Muscle of back (tissue), 11 donors: Measurements from ENCODE around the gene MARS1. TPM values are rescaled to one million over a fixed set of nuclear protein-coding genes. Genes with fewer than 3 reads are reported as not detected.
A peak's percentile ranks its signal among the peaks of the same experiment; 100 is the strongest.

Experiments
- DNase-seq, 3 donors: peaks; one replicate each; pipeline versions ENCODE4 v3.0.0 to v3.0.0-alpha.2; 2013
- polyA plus RNA-seq, 10 donors: library from polyadenylated mRNA; unstranded; fragments of 120-200 nt; gene quantifications; one replicate each; pipeline ENCODE4 v1.2.1, GENCODE V29; 2013; ENCODE audit not compliant: insufficient read length in 10 of 10

Gene MARS1
- polyA plus RNA-seq, 10 donors: 72.4 to 114 (median 90.8) TPM

DNA sequence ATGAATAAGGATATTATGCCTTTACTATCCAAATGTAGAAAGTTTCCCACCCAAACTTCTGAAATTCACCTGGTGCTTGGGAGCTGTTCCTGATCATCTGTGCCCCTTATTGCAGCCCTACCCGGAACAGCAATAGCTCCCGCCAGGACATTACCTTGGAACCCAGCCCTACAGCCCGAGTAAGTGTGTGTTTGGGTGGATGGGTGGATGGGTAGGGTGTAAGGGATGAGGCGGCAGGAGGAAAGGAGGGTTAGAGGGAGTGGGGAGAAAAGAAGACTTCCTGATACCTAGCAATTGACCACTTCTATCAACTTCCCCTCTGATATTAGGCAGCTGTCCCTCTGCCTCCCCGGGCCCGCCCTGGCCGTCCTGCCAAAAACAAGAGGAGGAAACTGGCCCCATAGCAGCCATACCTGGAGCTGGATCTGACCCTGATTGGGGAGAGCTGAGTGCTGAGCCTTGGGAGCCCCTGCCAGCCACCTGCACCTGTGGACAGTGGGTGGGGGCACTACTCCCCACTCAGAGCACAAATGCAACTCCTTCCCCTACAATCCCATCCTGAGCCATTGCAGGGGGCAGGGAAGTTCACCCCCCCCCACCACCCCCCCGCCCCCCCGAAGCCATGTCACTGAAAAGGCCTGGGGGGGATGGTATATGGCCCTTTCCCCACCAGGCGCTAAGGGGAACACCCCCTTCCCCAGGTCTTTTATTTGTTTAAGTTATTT is 41.1 kb downstream of the MARS1 start:
- no peak for DNase-seq

DNA sequence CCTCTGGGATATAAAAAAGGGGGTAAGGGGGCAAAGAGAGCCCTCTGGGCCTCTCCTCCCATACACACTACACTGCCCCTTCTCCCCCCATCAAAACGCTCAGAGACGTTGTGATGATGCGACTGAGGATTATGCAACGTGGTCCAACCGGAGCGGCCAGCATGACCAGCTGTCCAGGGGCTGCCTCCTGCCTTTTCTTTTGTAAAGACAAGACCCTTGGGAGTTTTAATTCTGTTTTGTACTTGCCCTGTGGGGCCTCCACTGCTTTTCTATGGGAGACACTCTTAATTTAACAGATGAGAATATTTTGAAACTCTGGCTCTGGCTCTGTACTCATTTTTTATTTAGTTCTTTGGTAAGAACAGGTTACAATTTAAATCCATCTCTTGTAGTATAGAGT is 42.0 kb downstream of the MARS1 start:
- DNase-seq: no peak

DNA sequence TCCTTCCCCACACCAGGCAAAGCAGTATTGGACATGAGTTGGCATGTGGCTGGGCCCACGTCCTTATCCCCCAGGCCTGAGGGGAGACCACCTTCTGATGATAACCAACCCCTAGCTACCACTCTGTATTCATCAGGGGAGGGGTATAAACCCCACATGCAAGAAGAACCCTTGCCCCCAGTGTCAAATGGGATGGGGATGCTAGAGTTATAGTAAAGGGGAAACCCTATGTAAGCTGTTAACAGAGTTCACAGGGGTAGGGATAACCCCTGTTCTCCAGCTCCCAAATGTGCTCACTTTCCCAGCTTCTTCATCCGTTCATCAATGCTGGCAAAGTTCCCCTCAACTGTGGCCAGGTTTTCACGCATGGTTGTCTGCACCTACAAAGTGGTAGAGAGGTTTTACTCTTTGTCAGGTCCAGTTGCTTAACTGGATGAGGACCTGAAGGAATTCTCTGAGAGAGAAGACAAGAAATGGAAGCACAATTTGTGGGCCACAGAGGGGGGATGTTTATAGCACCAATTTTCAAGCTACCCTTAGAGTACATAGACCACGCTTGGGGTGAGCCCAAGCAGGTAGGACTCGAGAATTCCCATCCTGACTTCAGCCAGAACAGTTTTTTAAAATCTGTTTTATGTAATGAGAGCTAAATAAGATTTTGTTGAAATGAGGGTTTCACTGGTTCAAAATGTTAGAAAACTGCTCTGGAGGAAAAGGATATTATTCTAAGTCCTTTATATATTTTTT is 42.7 kb downstream of the MARS1 start:
- no peak for DNase-seq

DNA sequence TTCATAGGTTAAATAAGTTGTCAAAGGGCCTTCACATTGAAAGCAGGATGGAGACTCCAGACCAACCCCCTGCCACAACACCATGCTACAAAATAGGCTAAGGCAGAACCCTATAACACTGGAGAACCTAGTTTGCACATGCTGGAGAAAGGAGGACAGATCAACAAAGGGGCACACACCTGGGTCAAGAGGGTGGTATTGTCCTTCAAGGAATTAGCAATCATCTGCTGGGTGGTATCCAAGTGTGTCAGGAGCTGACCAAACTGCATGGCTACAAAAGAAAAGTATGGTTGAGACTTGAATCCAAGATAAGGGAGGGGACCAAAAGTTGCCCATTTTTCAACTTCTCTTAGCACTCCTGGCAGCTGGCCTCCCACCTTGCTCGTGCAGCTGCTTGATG is 44.0 kb downstream of the MARS1 start:
- DNase-seq: no peak

DNA sequence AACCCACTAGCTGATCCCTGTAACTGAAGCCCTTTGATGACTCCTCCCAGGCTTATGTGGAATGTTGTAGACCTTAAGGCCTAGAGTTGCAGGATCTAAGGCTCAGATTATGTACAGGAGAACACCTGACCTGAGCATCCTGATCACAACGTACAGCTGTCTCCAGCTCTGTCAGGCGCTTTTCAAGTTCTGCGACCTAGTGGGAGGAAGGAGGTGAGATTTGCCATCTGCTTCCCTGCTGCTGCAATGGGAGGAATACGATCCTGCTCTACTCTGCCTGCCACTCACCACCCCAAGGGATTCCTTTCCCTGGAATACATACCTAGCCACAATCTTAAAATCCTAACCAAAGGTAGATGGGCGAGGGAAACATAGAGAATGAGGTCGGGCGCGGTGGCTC is 45.2 kb downstream of the MARS1 start:
- DNase-seq: no peak

DNA sequence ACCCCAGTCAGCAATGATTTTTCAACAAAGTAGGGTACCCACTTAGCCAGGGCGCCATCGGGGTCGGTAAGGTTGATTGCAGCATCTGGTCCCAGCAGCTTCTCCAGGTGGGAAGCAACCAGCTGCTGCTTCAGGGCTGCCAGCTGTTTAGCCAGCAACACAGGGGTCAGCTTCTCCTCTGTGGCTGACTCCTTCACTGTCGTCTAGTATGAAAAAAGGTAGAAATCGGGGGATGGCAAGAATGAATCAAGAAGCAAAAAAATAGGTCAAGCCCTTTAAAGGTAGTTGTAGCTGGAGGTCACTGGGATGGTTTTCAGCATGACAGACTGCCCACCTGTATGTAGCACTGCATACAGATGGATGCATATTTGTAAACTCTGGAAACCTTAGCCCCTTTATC is 46.4 kb downstream of the MARS1 start:
- DNase-seq: no peak

DNA sequence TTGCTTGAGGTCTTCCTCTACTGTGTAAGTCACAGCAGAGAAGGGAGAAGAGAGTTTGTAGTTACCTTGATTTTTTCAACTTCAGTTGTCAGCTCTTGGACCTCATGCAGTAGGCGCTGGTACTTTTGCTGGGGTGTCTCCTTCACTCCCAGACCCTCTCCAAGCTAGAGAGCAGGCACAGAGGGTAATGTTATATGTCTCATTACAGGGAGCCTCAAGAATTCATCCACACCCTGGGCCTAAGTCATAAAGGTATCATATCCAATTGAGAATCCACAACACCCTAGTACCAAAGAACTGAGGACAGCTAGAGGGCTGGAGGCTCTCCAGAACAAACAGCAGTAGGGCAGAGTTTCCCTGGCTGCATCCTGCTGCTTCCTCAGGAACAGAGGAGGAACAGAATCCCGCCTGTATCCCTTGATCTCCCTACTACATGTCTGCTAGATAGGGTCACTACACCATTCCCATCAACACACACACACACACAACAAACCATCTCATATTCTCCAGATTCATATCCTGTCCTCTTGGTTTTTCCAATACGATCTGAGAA is 47.2 kb downstream of the MARS1 start:
- DNase-seq: no peak

DNA sequence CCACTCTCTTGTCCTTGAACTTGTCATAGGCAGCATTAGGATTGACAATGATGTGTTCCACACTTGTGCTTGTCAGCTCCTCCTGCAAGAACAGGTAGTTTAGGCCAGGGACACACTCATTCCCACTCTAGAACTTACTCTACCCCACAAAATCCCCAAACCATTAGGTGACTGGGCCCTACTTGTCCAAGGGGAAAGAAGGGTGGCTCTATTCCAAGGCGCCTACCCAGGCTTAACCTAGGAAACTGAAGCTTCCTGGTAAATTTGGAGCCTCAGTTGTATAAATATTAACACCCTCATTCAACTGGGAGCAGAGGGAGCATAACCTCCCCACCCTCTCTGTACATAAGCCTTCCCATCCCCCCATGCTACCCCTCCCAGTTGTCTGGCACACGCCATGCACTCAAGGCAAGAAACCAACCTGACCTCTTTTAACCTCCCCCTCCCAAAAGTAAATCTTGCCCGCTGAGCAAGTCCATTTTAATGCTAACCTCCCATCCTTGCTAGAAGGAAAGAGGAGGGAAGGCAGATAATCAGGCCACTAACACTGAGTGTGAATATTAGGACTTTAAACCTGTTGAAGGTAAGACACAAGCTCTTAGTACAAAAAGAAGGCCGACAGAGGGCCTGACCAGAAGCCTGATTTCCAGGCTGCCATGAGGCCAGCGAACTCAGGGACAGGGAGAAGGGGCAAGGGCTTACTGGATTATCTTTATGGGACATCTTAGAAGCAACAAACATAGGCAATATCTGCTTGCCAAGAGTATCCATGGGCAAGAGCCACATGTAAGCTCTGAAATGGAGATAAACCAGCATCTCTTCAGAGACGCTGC is 48.1 kb downstream of the MARS1 start:
- DNase-seq: no peak

DNA sequence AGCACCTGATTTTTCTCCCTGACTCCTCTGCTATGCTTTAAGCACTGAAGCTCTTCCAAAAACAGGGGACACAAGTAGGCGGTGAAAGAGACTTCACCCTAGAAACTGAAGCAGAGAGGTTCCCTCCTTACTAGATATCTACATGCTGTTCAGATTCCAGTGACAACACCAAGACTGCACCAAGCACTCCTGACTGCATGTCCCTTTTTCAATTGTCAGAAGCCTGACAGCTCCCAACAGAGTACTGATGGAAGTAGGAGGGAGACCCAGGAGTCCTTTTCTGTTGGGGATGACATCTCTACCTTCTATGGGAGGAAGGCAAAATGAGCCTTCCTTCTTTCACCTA is 48.7 kb downstream of the MARS1 start:
- DNase-seq: no peak

DNA sequence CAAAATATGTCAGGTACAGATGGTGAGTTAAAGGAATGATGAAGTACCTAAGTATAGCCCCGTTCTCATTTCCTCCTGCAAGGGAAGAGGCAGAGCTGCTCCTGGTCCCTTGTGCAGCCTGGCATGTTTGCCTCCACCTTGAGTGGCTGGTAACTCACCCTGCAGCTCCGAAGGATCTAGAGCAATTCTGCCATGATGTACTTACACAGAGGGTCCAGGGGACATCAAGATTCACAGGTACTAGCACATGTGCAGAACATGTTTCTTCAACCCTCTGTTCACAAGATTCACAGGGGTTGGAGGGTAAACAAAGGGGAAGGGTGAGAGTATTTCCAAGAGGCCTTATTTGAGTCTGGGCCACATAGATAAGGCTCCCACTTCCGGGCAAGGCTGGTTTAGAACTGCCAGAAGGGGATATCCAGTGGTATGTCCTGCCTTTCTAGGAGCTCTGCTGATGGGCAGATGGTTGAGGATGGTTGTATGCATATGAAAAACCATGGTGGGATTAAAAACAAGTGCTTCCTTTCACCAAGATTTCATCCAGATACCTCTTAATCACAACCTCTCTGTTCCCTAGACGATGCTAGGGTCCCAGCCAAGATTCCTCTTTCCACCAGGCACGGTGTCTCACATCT is 51.4 kb downstream of the MARS1 start:
- DNase-seq: no peak

DNA sequence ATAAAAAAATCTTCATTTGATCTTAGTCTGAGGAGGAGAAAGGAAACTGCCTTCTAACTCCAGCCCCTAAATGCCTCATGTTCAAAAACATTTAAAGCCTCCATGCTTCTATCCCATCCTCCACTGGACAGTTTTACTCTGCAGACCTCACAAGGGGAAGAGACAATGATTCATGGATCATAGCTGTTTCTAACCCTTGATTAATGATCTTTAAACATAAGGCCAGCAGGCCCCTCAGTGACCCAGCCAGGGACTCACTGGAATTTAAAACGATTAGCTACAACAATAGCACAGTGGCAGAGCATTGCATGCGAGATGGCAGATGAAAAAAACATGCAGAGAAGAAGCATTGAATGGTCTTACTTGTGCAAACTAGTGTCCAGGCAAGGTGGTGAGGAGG is 53.1 kb downstream of the MARS1 start:
- no peak for DNase-seq

DNA sequence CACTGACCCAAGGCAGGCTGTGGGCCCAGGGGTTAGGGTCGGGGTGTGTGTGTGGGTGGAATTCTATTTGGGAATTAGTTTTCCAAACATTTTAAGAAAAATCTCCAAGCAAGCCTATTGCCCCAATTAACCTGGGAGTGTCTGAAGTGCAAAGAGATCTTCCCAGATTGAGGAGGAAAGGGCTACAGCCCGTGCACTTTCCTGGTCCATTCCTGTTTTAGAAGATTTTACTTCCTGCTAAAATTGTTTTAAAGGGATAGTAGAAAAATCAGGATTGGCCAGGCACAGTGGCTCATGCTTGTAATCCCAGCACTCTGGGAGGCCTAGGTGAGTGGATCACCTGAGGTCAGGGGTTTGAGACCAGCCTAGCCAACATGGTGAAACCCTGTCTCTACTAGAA is 53.8 kb downstream of the MARS1 start:
- DNase-seq: no peak

DNA sequence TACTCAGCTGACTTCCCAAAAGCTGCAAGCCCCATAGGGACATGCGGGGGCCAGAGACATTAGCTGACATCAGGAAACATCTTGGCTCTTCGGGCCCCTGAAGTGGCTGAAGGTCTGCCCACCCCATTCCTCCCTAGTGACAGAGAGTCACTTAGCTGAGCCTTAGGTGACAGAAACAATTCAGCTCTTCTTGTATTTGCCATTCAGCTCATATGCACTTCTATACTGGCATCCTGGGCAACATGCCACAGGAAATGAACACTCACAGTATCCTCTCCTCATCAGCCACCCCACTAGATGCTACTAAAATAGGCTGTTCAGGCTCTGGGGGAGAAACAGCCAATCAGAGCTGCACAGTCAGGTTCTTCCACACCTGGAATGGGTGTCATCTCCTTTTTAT is 55.7 kb downstream of the MARS1 start:
- DNase-seq: no peak

DNA sequence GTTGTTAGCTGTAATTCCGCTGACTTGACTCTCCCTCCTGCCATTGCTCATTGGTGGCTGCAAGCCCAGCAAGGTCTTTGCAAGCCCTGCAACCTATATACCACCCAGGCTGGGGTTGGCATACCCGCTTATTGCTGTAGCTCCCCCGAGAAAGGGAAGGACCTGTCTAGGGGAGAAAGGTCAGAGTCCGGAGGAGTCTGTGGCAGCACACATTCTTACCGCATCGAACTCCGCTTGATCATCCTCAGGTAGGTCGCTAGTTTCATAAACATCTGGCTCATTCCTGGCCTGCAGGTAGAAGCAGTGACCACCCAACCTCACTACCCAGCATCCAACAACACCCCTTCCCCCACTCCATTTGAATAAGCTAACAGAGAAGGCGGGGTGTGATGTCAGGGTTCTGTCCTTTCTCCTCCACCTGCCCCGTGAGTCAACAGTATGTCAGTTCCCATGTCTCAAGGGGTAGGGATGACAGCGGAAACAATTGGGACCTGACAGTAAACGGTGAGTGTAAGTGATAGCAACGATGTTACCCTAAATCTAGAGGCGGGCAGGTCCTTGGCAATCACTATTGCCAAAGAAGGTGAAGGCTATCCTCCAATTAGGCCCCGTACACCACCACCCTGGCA is 58.1 kb downstream of the MARS1 start:
- no peak for DNase-seq

DNA sequence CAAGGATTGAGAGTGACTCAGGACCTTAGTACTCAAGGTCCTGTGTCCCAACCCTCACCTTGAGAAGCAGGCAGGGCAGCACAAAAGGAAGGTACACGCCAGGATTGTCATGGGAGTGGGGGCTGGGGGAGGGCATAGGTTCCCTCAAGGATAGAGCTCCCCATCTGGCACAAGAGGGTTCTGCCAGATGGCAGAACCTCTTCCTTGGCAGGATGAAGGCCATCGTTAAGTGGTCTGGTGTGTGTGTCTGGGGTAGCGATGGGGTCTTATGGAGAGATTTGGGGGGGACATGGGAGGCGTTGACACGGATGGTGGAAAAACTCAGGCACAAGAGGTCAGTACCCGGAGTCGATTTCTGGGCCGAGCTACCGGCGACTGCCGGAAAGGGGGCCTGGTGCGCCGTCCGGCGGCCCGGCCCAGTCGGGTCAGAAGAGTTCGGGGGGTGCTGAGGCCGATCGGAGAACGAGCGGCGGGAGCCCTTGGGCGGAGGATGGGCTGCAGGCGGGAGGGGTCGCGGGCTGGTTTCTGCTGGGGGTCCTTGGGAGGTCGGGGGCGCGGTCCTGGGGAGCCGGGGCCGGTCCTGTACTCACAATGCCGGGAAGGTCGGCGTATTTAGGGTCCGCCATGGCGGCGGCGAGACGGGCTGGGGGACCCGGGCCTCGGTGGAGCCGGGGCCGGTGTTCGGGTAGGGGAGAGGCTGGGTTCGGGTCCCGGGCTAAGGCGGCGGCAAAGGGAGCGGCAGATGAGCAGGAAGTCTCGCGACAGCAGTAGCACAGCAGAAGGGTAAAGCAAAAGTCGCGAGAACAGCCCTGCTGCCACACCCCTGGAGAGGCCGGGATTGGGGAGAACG is 58.8 kb downstream of the MARS1 start, which contains the start of gene DCTN2:
Gene DCTN2, minus strand, starts transcription at position 755 of the 850 bp plus-strand sequence. Its CDS starts 129 bp downstream, at position 626.
- DNase-seq: peak; percentile 97 to 98 (median 97)

DNA sequence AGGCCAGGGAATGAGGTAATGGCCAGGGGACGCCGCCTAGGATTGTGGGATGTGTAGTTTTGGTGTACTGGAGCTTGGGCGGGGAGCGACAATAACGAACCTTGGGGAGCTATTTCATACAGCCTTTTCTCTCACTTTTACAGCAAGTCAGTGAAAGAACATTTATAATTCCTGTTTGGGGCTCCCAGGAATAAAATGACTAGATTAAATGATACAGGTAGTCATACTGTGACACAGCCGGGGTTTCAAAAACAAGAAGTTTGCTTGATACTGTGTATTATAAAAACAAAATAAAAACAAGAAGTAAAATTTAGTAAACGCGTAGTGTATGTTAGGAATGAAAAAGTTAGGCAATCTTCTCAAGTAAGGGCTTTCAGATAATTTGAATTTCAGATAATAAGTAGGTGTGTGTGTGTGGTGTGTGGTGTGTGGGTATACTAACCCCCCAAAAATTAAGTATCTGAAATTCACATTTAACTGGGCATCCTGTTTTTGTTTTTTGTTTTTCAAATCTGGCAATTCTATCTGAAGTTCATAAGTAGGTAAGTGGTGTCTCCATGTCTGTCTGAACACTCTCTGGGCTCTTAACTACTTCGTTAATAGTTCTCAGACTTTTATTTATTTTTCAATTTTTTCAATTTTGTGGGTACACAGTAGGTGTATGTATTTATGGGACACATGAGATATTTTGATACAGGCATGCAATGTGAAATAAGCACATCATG is 59.6 kb downstream of the MARS1 start:
- DNase-seq: no peak

DNA sequence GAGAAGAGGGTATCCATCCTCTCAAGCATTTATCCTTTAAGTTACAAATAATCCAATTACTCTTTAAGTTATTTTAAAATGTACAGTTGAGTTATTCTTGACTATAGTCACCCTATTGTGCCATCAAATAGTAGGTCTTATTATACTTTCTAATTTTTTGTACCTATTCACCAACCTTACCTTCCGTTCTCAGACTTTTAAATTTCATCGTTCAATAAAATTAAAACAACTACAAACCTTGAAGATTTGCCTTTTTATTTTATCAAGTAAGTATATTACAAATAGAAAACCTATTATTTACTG is 60.1 kb downstream of the MARS1 start:
- DNase-seq: no peak

DNA sequence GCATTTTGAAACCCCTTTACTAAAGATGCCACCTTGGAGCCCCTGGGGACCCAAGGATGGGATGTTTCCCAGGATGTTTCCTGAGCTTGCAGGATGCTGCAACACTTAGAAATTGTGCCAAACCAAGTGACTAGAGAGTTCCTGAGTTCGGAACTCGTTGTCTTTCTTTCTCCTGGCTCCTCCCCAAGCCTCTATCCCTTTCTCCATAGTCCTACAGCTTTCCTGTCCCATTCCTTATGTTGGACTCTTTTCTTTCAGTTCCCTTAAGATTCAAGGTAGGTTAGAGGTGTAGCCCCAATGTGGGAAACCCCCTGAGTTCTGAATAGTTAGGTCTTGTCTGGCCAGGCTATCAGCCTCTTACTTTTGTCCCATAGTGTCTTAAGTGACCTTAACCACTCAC is 60.6 kb downstream of the MARS1 start:
- DNase-seq: no peak

DNA sequence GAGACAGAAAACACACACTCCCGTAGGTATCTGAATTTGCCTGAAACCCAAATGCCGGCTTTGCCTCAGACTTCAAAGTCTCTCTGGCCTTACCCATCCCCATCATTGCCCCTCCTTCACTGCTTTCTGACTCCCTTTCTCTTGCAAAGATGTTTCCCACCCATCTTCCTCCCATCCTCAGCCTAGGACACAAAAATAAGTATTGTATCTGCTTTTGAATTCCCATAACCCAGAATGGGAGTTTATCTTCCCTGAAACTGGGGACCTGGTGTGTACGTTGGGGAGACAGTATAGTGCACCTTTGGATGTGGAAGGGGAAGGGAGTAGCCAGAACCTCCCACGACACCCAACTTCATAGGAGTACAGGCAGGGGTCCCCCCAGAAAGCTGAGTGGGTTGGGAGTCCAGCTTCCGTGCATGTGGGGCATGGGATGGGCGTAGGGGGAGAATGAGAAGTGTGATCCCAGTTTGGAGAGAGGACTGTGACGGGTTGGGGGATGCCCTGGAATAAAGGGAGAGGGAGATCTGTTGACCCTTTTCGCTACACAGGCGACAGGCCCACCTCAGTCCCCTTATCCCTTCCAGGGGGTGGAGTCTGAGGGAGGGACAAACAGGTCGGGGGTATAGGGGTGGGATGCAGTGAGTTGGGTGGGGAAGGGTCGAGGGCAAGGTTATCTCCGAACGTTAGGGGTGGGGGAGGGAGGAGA is 61.5 kb downstream of the MARS1 start:
- no peak for DNase-seq
